GM18517 (cell line): ENCODE measurements around the gene DCTN1.

Source experiments
- ATAC-seq: cut with Tn5 transposase; IDR thresholded peaks from one replicate; pipeline ENCODE4 v1.9.1; 2021; ENCODE audit warnings: mild to moderate bottlenecking, moderate library complexity; ENCODE audit not compliant: unreplicated experiment

Gene DCTN1

GRCh38 chr2:74327627-74328026 is 52.5 kb downstream of the DCTN1 start:
- no peak for ATAC-seq

- no peak for ATAC-seq
Measured at GRCh38 chr2:74327199-74327598, 52.9 kb downstream of the DCTN1 start.

- no peak for ATAC-seq
Measured at GRCh38 chr2:74325815-74326214, 54.3 kb downstream of the DCTN1 start.

GRCh38 chr2:74321737-74322136 is 58.4 kb downstream of the DCTN1 start:
- no peak for ATAC-seq

- ATAC-seq: no peak
Measured at GRCh38 chr2:74317701-74318100, 62.4 kb downstream of the DCTN1 start.

- no peak for ATAC-seq
Measured at GRCh38 chr2:74316627-74317295, 63.4 kb downstream of the DCTN1 start.

GRCh38 chr2:74314107-74314506 is 66.0 kb downstream of the DCTN1 start:
- ATAC-seq: no peak

- no peak for ATAC-seq
Measured at GRCh38 chr2:74313497-74313896, 66.6 kb downstream of the DCTN1 start.

- ATAC-seq: no peak
Measured at GRCh38 chr2:74312913-74313312, 67.2 kb downstream of the DCTN1 start.
